H9 (cell line): ENCODE results near the gene SURF4. TPM values are rescaled to one million over a fixed set of nuclear protein-coding genes. Genes with fewer than 3 reads are reported as not detected.

ENCODE experiments used
- DNase-seq: peaks from one replicate; pipeline ENCODE4 v3.0.0-alpha.2; 2017
- H2AFZ ChIP-seq: one replicate; pipeline ENCODE4 v1.6.1; 2013; ENCODE audit warnings: mild to moderate bottlenecking, low read length, control low read depth, moderate library complexity
- H2AK5ac ChIP-seq: 2 replicates; pipeline ENCODE4 v1.6.1; 2013; ENCODE audit warnings: low read length, control low read depth, mixed read lengths; ENCODE audit not compliant: insufficient read length
- H2BK120ac ChIP-seq: one replicate; pipeline ENCODE4 v1.6.1; 2013; ENCODE audit warnings: low read depth, mild to moderate bottlenecking, low read length, control low read depth, inconsistent platforms; ENCODE audit not compliant: poor library complexity, severe bottlenecking
- H2BK12ac ChIP-seq: 2 replicates; pipeline ENCODE4 v1.6.1; 2013; ENCODE audit warnings: low read length, control low read depth, mixed read lengths, low read depth; ENCODE audit not compliant: insufficient read length
- H2BK15ac ChIP-seq: 2 replicates; pipeline ENCODE4 v1.6.1; 2013; ENCODE audit warnings: low read depth, low read length, control low read depth
- H2BK20ac ChIP-seq: one replicate; pipeline ENCODE4 v1.6.1; 2013; ENCODE audit warnings: low read depth, mild to moderate bottlenecking, low read length, control low read depth, inconsistent platforms; ENCODE audit not compliant: poor library complexity, severe bottlenecking
- H2BK5ac ChIP-seq: 2 replicates; pipeline ENCODE4 v1.6.1; 2013; ENCODE audit warnings: low read length, control low read depth, mixed read lengths; ENCODE audit not compliant: insufficient read length
- H3K14ac ChIP-seq: 2 replicates; pipeline ENCODE4 v1.6.1; 2013; ENCODE audit warnings: low read length, control low read depth; ENCODE audit not compliant: insufficient read depth
- H3K18ac ChIP-seq: 2 replicates; pipeline ENCODE4 v1.6.1; 2013; ENCODE audit warnings: low read depth, mild to moderate bottlenecking, mixed read lengths, low read length, control low read depth; ENCODE audit not compliant: insufficient read length
- H3K23ac ChIP-seq: 2 replicates; pipeline ENCODE4 v1.6.1; 2013; ENCODE audit warnings: low read length, control low read depth, mixed read lengths, low read depth; ENCODE audit not compliant: insufficient read length
- H3K23me2 ChIP-seq: 2 replicates; pipeline ENCODE4 v1.6.1; 2013; ENCODE audit warnings: low read depth, mild to moderate bottlenecking, mixed read lengths, low read length, control low read depth; ENCODE audit not compliant: insufficient read length, poor library complexity, severe bottlenecking
- H3K27ac ChIP-seq: 2 replicates; pipeline ENCODE4 v1.5.1; 2013; ENCODE audit warnings: low read length, control low read depth, mixed read lengths, low read depth; ENCODE audit not compliant: insufficient read length
- H3K27me3 ChIP-seq: 2 replicates; pipeline ENCODE4 v1.6.1; 2013; ENCODE audit warnings: low read length, control low read depth, inconsistent platforms; ENCODE audit not compliant: insufficient read depth
- H3K4ac ChIP-seq: 2 replicates; pipeline ENCODE4 v1.6.1; 2013; ENCODE audit warnings: low read depth, mild to moderate bottlenecking, control low read depth, inconsistent platforms, low read length, moderate library complexity
- H3K4me1 ChIP-seq: 2 replicates; pipeline ENCODE4 v1.6.1; 2013; ENCODE audit warnings: low read length, control low read depth, inconsistent platforms; ENCODE audit not compliant: insufficient read depth
- H3K4me2 ChIP-seq: 2 replicates; pipeline ENCODE4 v1.6.1; 2013; ENCODE audit warnings: low read length, control low read depth, mixed read lengths; ENCODE audit not compliant: insufficient read length, insufficient read depth
- H3K56ac ChIP-seq: 2 replicates; pipeline ENCODE4 v1.6.1; 2013; ENCODE audit warnings: low read depth, mild to moderate bottlenecking, mixed read lengths, low read length, control low read depth; ENCODE audit not compliant: insufficient read length
- H3K79me1 ChIP-seq: 2 replicates; pipeline ENCODE4 v1.6.1; 2013; ENCODE audit warnings: low read depth, mild to moderate bottlenecking, moderate library complexity, low read length, control low read depth, inconsistent platforms; ENCODE audit not compliant: insufficient read depth, poor library complexity, severe bottlenecking
- H3K79me2 ChIP-seq: 2 replicates; pipeline ENCODE4 v1.6.1; 2013; ENCODE audit warnings: low read length, control low read depth, inconsistent platforms; ENCODE audit not compliant: insufficient read depth
- H3K9ac ChIP-seq: 2 replicates; pipeline ENCODE4 v1.6.1; 2013; ENCODE audit warnings: low read length, control low read depth, mixed read lengths; ENCODE audit not compliant: insufficient read length; ENCODE audit errors: extremely low read depth
- H3K9me3 ChIP-seq: one replicate; pipeline ENCODE4 v1.6.1; 2013; ENCODE audit warnings: low read depth, low read length, inconsistent platforms; ENCODE audit not compliant: control insufficient read depth
- H3T11ph ChIP-seq: one replicate; pipeline ENCODE4 v1.6.1; 2013; ENCODE audit warnings: mild to moderate bottlenecking, low read length, control low read depth, inconsistent platforms
- H4K20me1 ChIP-seq: one replicate; pipeline ENCODE4 v1.6.1; 2013; ENCODE audit not compliant: control insufficient read depth, insufficient read length, insufficient read depth
- H4K5ac ChIP-seq: 2 replicates; pipeline ENCODE4 v1.6.1; 2013; ENCODE audit warnings: low read depth, mild to moderate bottlenecking, mixed read lengths, low read length, control low read depth; ENCODE audit not compliant: insufficient read length
- H4K8ac ChIP-seq: replicated peaks from 2 replicates; pipeline ENCODE4 v1.6.1; 2013; ENCODE audit warnings: low read length, control low read depth, mixed read lengths, low read depth; ENCODE audit not compliant: insufficient read length
- H4K91ac ChIP-seq: 2 replicates; pipeline ENCODE4 v1.6.1; 2013; ENCODE audit warnings: low read depth, mild to moderate bottlenecking, moderate library complexity, mixed read lengths, low read length, control low read depth; ENCODE audit not compliant: insufficient read length
- H3K27ac Mint-ChIP-seq, 3 experiments: 2 replicates in 2 of 3; 3 replicates in 1 of 3; pipeline ENCODE4 v1.8.0; 2020 to 2021; ENCODE audit warnings: mixed read lengths in 3 of 3, mild to moderate bottlenecking in 1 of 3, moderate library complexity in 1 of 3
- H3K27me3 Mint-ChIP-seq: 2 replicates; pipeline ENCODE4 v1.8.0; 2021; ENCODE audit warnings: low read depth, mild to moderate bottlenecking, moderate library complexity, mixed read lengths
- H3K36me3 Mint-ChIP-seq, 3 experiments: 2 replicates in 2 of 3; 3 replicates in 1 of 3; pipeline ENCODE4 v1.8.0; 2020 to 2021; ENCODE audit warnings: low read depth in 3 of 3, mixed read lengths in 3 of 3; ENCODE audit not compliant: insufficient read depth in 1 of 3
- H3K4me1 Mint-ChIP-seq, 2 experiments: 2 replicates each; pipeline ENCODE4 v1.8.0; 2020; ENCODE audit warnings: mixed read lengths in 2 of 2
- H3K4me3 Mint-ChIP-seq, 2 experiments: 2 replicates in 1 of 2; 3 replicates in 1 of 2; pipeline ENCODE4 v1.8.0; 2020 to 2021; ENCODE audit warnings: mild to moderate bottlenecking in 2 of 2, mixed read lengths in 2 of 2, moderate library complexity in 1 of 2
- H3K9me3 Mint-ChIP-seq, 2 experiments: 2 replicates in 1 of 2; 3 replicates in 1 of 2; pipeline ENCODE4 v1.8.0; 2020; ENCODE audit warnings: mild to moderate bottlenecking in 2 of 2, mixed read lengths in 2 of 2, moderate library complexity in 1 of 2
- WGBS: extraction: QIAGEN DNeasy Blood & Tissue Kit; methylation state at CpG from one replicate; pipeline ENCODE4 v1.1.7; 2013; ENCODE audit warnings: missing lambda C conversion rate, low lambda C conversion rate, mixed read lengths; ENCODE audit not compliant: insufficient read length; ENCODE audit errors: extremely low coverage; 5-methylcytosine and 5-hydroxymethylcytosine counted together
- total RNA-seq: library from RNA; stranded (reverse); gene quantifications from 2 replicates; pipeline ENCODE4 v1.2.1, GENCODE V29; 2021
- TF ChIP-seq, protein P1 (sequence below): fragments of 200-600 bp; sonication (generic); conservative IDR thresholded peaks from 3 replicates; pipeline ENCODE4 v1.8.0; 2021; ENCODE audit warnings: antibody characterized with exemption, mild to moderate bottlenecking

Gene SURF4
- total RNA-seq, 1 experiment from 2014 or later: 146 TPM

DNA sequence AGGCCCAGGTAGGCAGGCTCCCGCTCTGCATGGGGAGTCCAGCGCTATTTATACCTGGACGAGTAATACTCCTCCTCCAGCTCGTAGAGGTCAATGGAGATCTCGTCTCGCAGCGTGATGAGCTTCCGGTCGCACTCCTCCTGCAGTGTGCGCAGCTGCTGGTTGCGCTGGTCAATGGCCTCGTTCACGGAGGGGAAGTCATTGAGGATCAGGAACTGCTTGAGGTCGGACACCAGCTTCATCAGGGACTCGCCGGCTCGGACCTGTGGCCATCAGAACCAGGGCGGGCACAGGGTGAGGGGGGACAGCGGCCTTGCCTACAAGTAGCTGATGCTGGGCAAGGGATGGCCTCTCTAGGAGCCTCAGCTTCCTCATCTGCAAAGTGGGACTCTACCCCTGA lies 31.8 kb downstream of the SURF4 start:
- Mint-ChIP-seq H3K4me1 (peaks cover 13 to 18% of the 10 kb centered on the region in 2 experiments), H3K27me3 (no peaks in the 10 kb centered on the region), H3K36me3 (peaks cover 62 to 88% (median 85%) of the 10 kb centered on the region in 3 experiments), H3K4me3 (peak overlapping the region in 1 of 2 experiments; percentile 46; a peak in 1 of 5 replicates), H3K27ac (no peak overlapping the region), H3K9me3 (peaks cover 0 to 3% of the 10 kb centered on the region in 2 experiments; a peak in 1 of 5 replicates)
- H4K20me1 ChIP-seq: no peaks in the 10 kb centered on the region
- no CpG with 5 or more reads among the region's 19 CpGs for WGBS
- H4K5ac ChIP-seq: no peak overlapping the region
- no peak overlapping the region for H2AFZ ChIP-seq
- TF ChIP-seq, protein P1, sequence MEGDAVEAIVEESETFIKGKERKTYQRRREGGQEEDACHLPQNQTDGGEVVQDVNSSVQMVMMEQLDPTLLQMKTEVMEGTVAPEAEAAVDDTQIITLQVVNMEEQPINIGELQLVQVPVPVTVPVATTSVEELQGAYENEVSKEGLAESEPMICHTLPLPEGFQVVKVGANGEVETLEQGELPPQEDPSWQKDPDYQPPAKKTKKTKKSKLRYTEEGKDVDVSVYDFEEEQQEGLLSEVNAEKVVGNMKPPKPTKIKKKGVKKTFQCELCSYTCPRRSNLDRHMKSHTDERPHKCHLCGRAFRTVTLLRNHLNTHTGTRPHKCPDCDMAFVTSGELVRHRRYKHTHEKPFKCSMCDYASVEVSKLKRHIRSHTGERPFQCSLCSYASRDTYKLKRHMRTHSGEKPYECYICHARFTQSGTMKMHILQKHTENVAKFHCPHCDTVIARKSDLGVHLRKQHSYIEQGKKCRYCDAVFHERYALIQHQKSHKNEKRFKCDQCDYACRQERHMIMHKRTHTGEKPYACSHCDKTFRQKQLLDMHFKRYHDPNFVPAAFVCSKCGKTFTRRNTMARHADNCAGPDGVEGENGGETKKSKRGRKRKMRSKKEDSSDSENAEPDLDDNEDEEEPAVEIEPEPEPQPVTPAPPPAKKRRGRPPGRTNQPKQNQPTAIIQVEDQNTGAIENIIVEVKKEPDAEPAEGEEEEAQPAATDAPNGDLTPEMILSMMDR: no peak
- H4K8ac ChIP-seq: no peak overlapping the region
- no peak overlapping the region for H3K23ac ChIP-seq
- no peak overlapping the region for H2BK5ac ChIP-seq
- H3K79me1 ChIP-seq: peaks cover 10% of the 10 kb centered on the region
- no peak overlapping the region for H2BK20ac ChIP-seq
- H2BK120ac ChIP-seq: no peak overlapping the region
- H2BK12ac ChIP-seq: no peak overlapping the region
- no peak overlapping the region for H3T11ph ChIP-seq
- no peak overlapping the region for H3K9ac ChIP-seq
- H3K18ac ChIP-seq: no peak overlapping the region
- H3K4me1 ChIP-seq: no peaks in the 10 kb centered on the region; the same call in 1 of the 2 replicates
- no peak overlapping the region for H3K27ac ChIP-seq
- no peak overlapping the region for H3K4ac ChIP-seq
- H2AK5ac ChIP-seq: no peak overlapping the region
- H3K27me3 ChIP-seq: no peaks in the 10 kb centered on the region
- no peak overlapping the region for H3K4me2 ChIP-seq
- no peak overlapping the region for H3K14ac ChIP-seq
- H2BK15ac ChIP-seq: no peak overlapping the region
- no peak overlapping the region for H3K56ac ChIP-seq
- H3K9me3 ChIP-seq: no peaks in the 10 kb centered on the region
- DNase-seq: no peak
- H3K79me2 ChIP-seq: peaks cover 12% of the 10 kb centered on the region; the same call in 1 of the 2 replicates
- peaks cover 3% of the 10 kb centered on the region for H3K23me2 ChIP-seq
- no peak overlapping the region for H4K91ac ChIP-seq
